ENCODE measurements around the gene ARFGAP1. TPM values are rescaled to one million over a fixed set of nuclear protein-coding genes. Genes with fewer than 3 reads are reported as not detected.

Gene ARFGAP1
- total and polyA plus RNA-seq, 2 of the 8 experiments (the other 6 are each of a cell fraction or from before 2014, with no cell fraction given), result 93.7 to 100 TPM

DNA sequence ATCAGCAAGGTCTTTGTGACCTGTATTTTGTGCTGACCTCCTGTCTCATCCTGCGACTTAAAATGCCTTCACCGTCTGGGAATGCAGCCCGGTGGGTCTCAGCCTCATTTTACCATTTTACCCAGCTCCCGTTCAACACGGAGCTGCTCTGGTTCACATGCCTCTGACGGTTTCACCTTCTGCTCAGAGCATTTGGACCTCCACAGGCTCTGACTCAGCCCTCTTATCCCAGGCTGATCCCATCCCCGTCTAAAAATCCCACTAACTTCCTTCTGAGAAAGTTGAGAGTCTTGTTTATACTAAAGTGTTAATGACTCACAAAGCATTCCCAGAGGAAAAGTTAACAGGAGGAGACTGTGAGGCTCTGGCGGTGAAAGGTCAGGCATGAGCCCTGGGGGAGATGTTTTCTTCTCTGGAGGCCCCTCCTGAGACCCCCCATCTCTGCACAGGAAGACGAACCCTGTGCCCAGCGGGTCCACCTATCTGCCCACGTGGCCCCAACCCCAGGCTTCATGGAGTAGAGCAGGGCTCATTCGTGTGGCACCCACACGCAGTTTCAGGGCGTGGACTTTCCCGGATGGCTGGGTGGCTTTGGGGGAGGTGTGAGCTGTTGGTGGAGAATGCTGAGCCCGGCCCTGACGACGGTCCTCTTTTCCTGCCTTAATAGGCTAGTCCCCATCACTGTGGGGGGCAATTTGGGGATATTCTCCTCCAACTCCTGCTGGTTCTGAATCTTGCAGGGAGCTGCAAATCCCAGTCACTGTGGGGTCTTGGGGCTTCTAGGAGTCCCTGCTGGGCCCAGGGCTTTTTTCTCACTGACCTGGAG is 40.2 kb upstream of the ARFGAP1 start:
- POLR2A ChIA-PET (ENCODE audit: partially characterized antibody), result interaction anchor here (0.7 to 4.9 kb wide), 3 partner anchors 13 to 36 kb away, joined by 3 to 21 read pairs (median 3); partner anchors contain the start of gene NKAIN4
- no peak overlapping the region for H3K56ac ChIP-seq (replicated peaks; ENCODE audit: insufficient read length, low read depth, low read length)
- H2AK5ac ChIP-seq (ENCODE audit: low read depth, low read length), result no peak overlapping the region
- no peak for FAIRE-seq
- H3K23ac ChIP-seq (ENCODE audit: insufficient read length), result no peak overlapping the region
- H3K23me2 ChIP-seq (ENCODE audit: low read depth, low read length), result no peaks in the 10 kb centered on the region
- H3K4me2 ChIP-seq (ENCODE audit: insufficient read depth in 1 of 2, low read depth in 2 of 2, low read length in 2 of 2), result no peak overlapping the region
- 82% methylated on average over 17 of the region's 18 CpGs; no CpG with 5 or more reads in 1 of the 2 experiments for WGBS, 2 experiments (ENCODE audit: extremely low coverage in 1 of 2, insufficient coverage in 1 of 2, insufficient read length in 1 of 2, insufficient replicate concordance in 2 of 2, low coverage in 1 of 2, low lambda C conversion rate in 2 of 2, missing lambda C conversion rate in 1 of 2)
- no peak overlapping the region; the same call in 1 of the 2 replicates for H4K8ac ChIP-seq (ENCODE audit: extremely low read depth, insufficient read depth, low read length)
- no peak overlapping the region for H2BK120ac ChIP-seq (replicated peaks; ENCODE audit: low read depth, low read length)
- H3K27me3 ChIP-seq (replicated peaks in 1 of 4; ENCODE audit: control insufficient read depth in 3 of 4, extremely low read depth in 1 of 4, insufficient read depth in 3 of 4, low read length in 3 of 4), result peaks cover 0 to 3% (median 1%) of the 10 kb centered on the region in 4 experiments; a peak in 1 of 7 replicates
- H3K9me3 ChIP-seq (ENCODE audit: insufficient read depth in 2 of 2, low read depth in 1 of 2, low read length in 1 of 2), result no peaks in the 10 kb centered on the region
- H3K36me3 ChIP-seq (ENCODE audit: control insufficient read depth in 2 of 4, insufficient read depth in 4 of 4, low read length in 3 of 4), result no peaks in the 10 kb centered on the region
- no peak overlapping the region for H3K27ac ChIP-seq (ENCODE audit: low read depth, low read length)
- no peak overlapping the region for H2BK20ac ChIP-seq (ENCODE audit: low read length)
- no peak overlapping the region for H4K91ac ChIP-seq (replicated peaks; ENCODE audit: insufficient read length, low read length)
- no peak overlapping the region for H2AFZ ChIP-seq (ENCODE audit: low read length)
- no peak overlapping the region for H3K18ac ChIP-seq (ENCODE audit: extremely low read depth, low read length)
- no peak overlapping the region for H3K4ac ChIP-seq (replicated peaks; ENCODE audit: insufficient read length, low read depth, low read length)
- H3K14ac ChIP-seq (ENCODE audit: insufficient read length), result no peak overlapping the region
- no peak overlapping the region for H3K9ac ChIP-seq (replicated peaks in 1 of 4; ENCODE audit: extremely low read depth in 1 of 4, low read depth in 3 of 4, low read length in 3 of 4)
- no peak for DNase-seq (ENCODE audit: low read depth in 1 of 2, low spot score in 2 of 2)
- H2BK15ac ChIP-seq (ENCODE audit: low read length), result no peak overlapping the region
- H2BK12ac ChIP-seq (ENCODE audit: low read depth, low read length), result no peak overlapping the region
- no peaks in the 10 kb centered on the region for H3K79me2 ChIP-seq (ENCODE audit: control insufficient read depth in 1 of 2, insufficient read depth in 2 of 2, low read length in 2 of 2)
- no peak overlapping the region for H4K5ac ChIP-seq (ENCODE audit: insufficient read length, low read depth, low read length)
- H3K4me3 ChIP-seq (ENCODE audit: extremely low read depth in 1 of 4, insufficient read depth in 2 of 4, low read depth in 3 of 4, low read length in 4 of 4), result no peak overlapping the region
- no peaks in the 10 kb centered on the region for H3K79me1 ChIP-seq (ENCODE audit: low read depth, low read length)
- no peaks in the 10 kb centered on the region for H4K20me1 ChIP-seq (replicated peaks in 1 of 2; ENCODE audit: control insufficient read depth in 1 of 2, insufficient read depth in 2 of 2, low read length in 2 of 2)
- H3K4me1 ChIP-seq (replicated peaks in 1 of 4; ENCODE audit: control insufficient read depth in 3 of 4, insufficient read depth in 4 of 4, low read length in 3 of 4), result peaks cover 14 to 44% (median 24%) of the 10 kb centered on the region in 4 experiments
- CTCF ChIA-PET (ENCODE audit: partially characterized antibody), result interaction anchor here (0.6 to 10.9 kb wide), 16 partner anchors 8 to 159 kb away, joined by 3 to 199 read pairs (median 14); partner anchors contain the start of genes COL20A1 and NKAIN4
- no peak overlapping the region for H2BK5ac ChIP-seq (ENCODE audit: low read depth, low read length)
- TF ChIP-seq TAF7 (optimal IDR thresholded peaks at IDR 0.05; ENCODE audit: borderline replicate concordance, low read depth, low read length) (no peak), SIRT6 (IDR thresholded peaks at IDR 0.05; ENCODE audit: low read length) (no peak), POU5F1 (IDR thresholded peaks at IDR 0.05; ENCODE audit: low read depth, low read length) (no peak), SRF (IDR thresholded peaks at IDR 0.05; ENCODE audit: low read depth, low read length) (no peak), TEAD4 (IDR thresholded peaks at IDR 0.05; ENCODE audit: low read depth, low read length) (no peak), SP1 (IDR thresholded peaks at IDR 0.05; ENCODE audit: low read depth, low read length) (no peak), CEBPB (IDR thresholded peaks at IDR 0.05; ENCODE audit: low read depth, low read length) (no peak), SAP30 (IDR thresholded peaks at IDR 0.05; ENCODE audit: insufficient read depth, insufficient replicate concordance, low read length) (no peak), RNF2 (IDR thresholded peaks at IDR 0.05; ENCODE audit: borderline replicate concordance, low read depth, low read length, missing control alignments, poor library complexity, severe bottlenecking) (no peak), NANOG (IDR thresholded peaks at IDR 0.05; ENCODE audit: insufficient read depth, low read depth, low read length, poor library complexity, severe bottlenecking) (no peak), JUN (IDR thresholded peaks at IDR 0.05; ENCODE audit: low read depth, low read length) (no peak), KDM1A (IDR thresholded peaks at IDR 0.05; ENCODE audit: borderline replicate concordance, low read length) (no peak)
